GM21423 (cell line): Measurements from ENCODE around the gene MS4A4A.

Experiments used
- ATAC-seq: cut with Tn5 transposase; IDR thresholded peaks from one replicate; pipeline ENCODE4 v1.9.1; 2021; ENCODE audit warnings: mild to moderate bottlenecking, moderate library complexity; ENCODE audit not compliant: unreplicated experiment

MS4A4A gene

DNA sequence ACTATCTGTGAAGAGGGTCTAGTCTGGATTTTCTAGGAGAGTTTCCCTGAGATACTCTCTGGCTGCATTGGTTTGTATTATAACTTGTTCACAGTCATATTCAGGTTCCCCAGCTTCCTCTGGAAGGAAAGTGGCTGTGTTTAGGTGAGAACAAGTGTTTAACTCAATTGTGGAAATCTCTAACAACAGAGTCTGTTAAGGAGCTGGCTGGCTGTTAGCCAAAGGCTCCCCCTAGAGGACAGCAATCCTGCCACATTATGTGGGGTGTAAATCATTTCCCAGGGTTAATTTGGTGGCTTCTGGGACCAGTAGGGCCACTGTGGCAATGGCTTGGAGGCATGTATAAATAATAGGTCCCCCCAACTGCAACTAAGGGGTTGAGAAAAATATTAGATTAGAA, 65.0 kb downstream of the MS4A4A start:
- no peak for ATAC-seq

GRCh38 chr11:60347084-60347797, 66.8 kb downstream of the MS4A4A start:
- ATAC-seq: no peak

GRCh38 chr11:60348116-60348515, 67.7 kb downstream of the MS4A4A start:
- ATAC-seq: no peak

- no peak for ATAC-seq
Measured at GRCh38 chr11:60349990-60350389, 69.5 kb downstream of the MS4A4A start.

GRCh38 chr11:60357771-60358170, 77.3 kb downstream of the MS4A4A start:
- ATAC-seq: no peak
